ENCODE measurements around the gene NDST4. TPM values are rescaled to one million over a fixed set of nuclear protein-coding genes. Genes with fewer than 3 reads are reported as not detected.

Gene NDST4
- total RNA-seq, 1 experiment from 2014 or later = not detected

DNA sequence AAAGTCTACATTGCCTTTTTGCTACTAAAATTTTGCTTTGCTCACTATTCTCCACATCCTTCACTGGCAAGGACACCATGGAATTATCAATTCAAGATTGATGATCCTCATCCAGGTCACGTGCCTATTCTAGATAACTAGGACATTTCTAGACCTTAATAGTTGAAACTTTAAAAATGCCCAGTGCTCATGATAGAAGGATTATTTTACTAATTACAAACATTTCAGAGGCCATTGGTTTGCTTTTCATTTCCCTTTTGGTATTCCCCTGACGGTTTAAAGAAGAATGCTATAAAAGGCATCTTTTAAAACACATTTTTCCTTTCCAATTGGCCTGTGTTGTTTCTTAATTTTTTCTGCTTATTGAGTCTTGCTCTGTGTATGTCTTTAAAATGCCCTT lies 249.4 kb downstream of the NDST4 start:
- Histone ChIP-seq H3K27ac (ENCODE audit: insufficient read length, low read depth, low read length) (no peak overlapping the region), H4K5ac (ENCODE audit: insufficient read length, low read depth, low read length) (no peak overlapping the region), H4K91ac (ENCODE audit: insufficient read length, low read depth, low read length) (no peak overlapping the region), H3K9ac (ENCODE audit: extremely low read depth, insufficient read length, low read length) (no peak overlapping the region), H3K4me2 (ENCODE audit: insufficient read depth, insufficient read length, low read length) (no peak overlapping the region), H2BK15ac (ENCODE audit: low read depth, low read length) (no peak overlapping the region), H2AK5ac (ENCODE audit: insufficient read length, low read length) (no peak overlapping the region), H3K18ac (ENCODE audit: insufficient read length, low read depth, low read length) (no peak overlapping the region), H3K23ac (ENCODE audit: insufficient read length, low read depth, low read length) (no peak overlapping the region), H2BK5ac (ENCODE audit: insufficient read length, low read length) (no peak overlapping the region), H2BK12ac (ENCODE audit: insufficient read length, low read depth, low read length) (no peak overlapping the region), H3K79me2 (ENCODE audit: insufficient read depth, low read length) (no peaks in the 10 kb centered on the region), H3K4me1 (ENCODE audit: insufficient read depth, low read length) (no peaks in the 10 kb centered on the region), H3K9me3 (ENCODE audit: control insufficient read depth, low read depth, low read length) (no peaks in the 10 kb centered on the region), H3T11ph (ENCODE audit: low read length) (no peak overlapping the region), H3K27me3 (ENCODE audit: insufficient read depth, low read length) (no peaks in the 10 kb centered on the region), H4K8ac (replicated peaks; ENCODE audit: insufficient read length, low read depth, low read length) (no peak overlapping the region), H3K79me1 (ENCODE audit: insufficient read depth, low read depth, low read length, poor library complexity, severe bottlenecking) (no peaks in the 10 kb centered on the region), H3K14ac (ENCODE audit: insufficient read depth, low read length) (no peak overlapping the region), H2BK20ac (ENCODE audit: low read depth, low read length, poor library complexity, severe bottlenecking) (no peak overlapping the region), H3K4ac (ENCODE audit: low read depth, low read length) (no peak overlapping the region), H2AFZ (ENCODE audit: low read length) (no peak overlapping the region), H3K23me2 (ENCODE audit: insufficient read length, low read depth, low read length, poor library complexity, severe bottlenecking) (no peaks in the 10 kb centered on the region), H2BK120ac (ENCODE audit: low read depth, low read length, poor library complexity, severe bottlenecking) (no peak overlapping the region), H4K20me1 (ENCODE audit: control insufficient read depth, insufficient read depth, insufficient read length) (no peaks in the 10 kb centered on the region), H3K56ac (ENCODE audit: insufficient read length, low read depth, low read length) (no peak overlapping the region)
- no peak overlapping the region for H3K27ac Mint-ChIP-seq
- H3K4me1 Mint-ChIP-seq = no peaks in the 10 kb centered on the region
- TF ChIP-seq, protein P1, sequence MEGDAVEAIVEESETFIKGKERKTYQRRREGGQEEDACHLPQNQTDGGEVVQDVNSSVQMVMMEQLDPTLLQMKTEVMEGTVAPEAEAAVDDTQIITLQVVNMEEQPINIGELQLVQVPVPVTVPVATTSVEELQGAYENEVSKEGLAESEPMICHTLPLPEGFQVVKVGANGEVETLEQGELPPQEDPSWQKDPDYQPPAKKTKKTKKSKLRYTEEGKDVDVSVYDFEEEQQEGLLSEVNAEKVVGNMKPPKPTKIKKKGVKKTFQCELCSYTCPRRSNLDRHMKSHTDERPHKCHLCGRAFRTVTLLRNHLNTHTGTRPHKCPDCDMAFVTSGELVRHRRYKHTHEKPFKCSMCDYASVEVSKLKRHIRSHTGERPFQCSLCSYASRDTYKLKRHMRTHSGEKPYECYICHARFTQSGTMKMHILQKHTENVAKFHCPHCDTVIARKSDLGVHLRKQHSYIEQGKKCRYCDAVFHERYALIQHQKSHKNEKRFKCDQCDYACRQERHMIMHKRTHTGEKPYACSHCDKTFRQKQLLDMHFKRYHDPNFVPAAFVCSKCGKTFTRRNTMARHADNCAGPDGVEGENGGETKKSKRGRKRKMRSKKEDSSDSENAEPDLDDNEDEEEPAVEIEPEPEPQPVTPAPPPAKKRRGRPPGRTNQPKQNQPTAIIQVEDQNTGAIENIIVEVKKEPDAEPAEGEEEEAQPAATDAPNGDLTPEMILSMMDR (conservative IDR thresholded peaks at IDR 0.05) = no peak
- no peak overlapping the region for H3K4me3 Mint-ChIP-seq
- no CpG with 5 or more reads among the region's 2 CpGs for WGBS (ENCODE audit: extremely low coverage, insufficient read length, low lambda C conversion rate)
- no peaks in the 10 kb centered on the region for H3K27me3 Mint-ChIP-seq (ENCODE audit: low read depth)
- H3K9me3 Mint-ChIP-seq = no peaks in the 10 kb centered on the region
- no peak for DNase-seq
- H3K36me3 Mint-ChIP-seq (ENCODE audit: insufficient read depth in 1 of 3, low read depth in 3 of 3) = no peaks in the 10 kb centered on the region

Data from H9 (cell line).